GM12891 (cell line): ENCODE results near the gene RGL2.

Source experiments
- PAX5 ChIP-seq: IDR thresholded peaks from 2 replicates; pipeline ENCODE4 v1.6.1; 2011; ENCODE audit warnings: low read length, moderate library complexity, mild to moderate bottlenecking; ENCODE audit not compliant: insufficient read depth, severe bottlenecking
- POLR2A ChIP-seq: IDR thresholded peaks from 2 replicates; pipeline ENCODE4 v1.6.1; 2011; ENCODE audit warnings: low read depth, low read length, control low read depth

DNA sequence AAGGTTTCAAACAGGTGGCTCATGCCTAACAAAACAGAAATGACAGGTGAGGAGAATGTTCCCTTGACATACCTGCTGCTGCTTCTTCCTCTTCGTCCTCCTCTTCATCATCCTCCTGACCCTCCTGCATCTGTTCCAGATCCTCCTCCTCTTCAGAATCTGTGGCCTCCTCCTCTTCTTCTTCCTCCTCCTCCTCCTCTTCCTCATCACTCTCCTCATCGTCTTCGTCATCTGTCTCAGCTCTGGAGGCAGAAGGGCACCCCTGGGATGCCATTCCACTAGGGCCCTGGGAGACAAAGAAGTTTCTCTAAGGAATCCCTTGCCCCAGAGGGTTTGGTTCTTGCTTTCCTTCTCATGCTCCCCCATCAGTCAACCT, 21.2 kb upstream of the RGL2 start:
- TF ChIP-seq POLR2A: no peak
- no peak for TF ChIP-seq PAX5
